Measurements from ENCODE around the gene LDLRAD3.

LDLRAD3 gene

DNA sequence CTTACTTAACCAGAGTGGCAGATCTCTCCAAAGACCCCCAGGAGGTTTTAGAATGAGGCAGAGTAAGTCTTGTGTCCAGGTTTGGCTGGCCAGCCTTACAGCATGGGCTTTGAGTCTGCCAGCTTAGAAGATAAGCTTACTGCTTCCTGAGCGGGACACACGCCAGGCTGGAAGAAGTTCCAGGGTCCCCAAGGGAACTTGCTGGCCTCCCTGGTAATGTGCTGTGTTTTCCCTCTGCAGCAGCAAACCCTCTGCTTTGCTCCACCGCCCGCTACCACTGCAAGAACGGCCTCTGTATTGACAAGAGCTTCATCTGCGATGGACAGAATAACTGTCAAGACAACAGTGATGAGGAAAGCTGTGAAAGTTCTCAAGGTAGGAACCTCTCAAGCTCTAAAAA is 154.2 kb downstream of the LDLRAD3 start:
- no peak for DNase-seq (ENCODE audit: low read depth in 2 of 2, low spot score in 1 of 2)

GRCh38 chr11:36098853-36099375 is 155.1 kb downstream of the LDLRAD3 start:
- DNase-seq (ENCODE audit: low read depth in 2 of 2, low spot score in 1 of 2): no peak

DNA sequence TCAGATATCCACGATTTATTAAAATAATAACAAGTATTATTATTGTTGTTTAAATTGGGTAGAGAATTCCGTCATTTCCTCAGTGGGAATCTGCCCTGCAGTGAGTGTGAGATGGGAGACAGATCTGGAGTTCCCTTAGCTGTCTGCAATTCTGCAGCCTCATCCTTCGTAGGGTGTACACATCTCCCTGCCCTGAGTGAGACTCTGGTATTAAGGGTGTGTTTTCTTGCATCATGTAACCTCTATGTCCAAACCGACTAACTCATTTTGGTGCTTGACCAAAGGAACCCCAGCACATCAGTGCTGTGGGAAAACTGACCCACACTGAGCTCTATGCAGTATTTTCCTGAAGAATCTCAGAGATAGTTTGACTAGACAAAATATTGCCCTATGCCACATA is 157.6 kb downstream of the LDLRAD3 start:
- DNase-seq (ENCODE audit: low read depth in 2 of 2, low spot score in 1 of 2): no peak

DNA sequence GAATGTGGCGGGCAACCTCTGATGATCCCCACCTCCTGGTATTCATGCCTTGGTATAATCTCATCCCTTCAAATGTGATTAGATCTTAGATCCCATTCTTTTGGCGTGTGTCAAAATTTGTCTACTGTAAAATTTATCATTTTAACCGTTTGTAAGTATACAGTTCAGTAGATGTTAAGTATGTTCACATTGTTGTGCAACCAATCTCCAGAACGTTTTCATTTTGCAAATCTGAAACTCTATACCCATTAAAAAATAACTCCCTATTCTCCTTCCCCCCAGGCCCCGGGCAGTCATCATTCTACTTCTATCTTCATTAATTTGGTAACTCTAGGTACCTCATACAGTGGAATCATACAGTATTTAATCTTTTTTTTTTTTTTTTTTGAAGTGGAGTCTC is 159.0 kb downstream of the LDLRAD3 start:
- DNase-seq (ENCODE audit: low read depth in 2 of 2, low spot score in 1 of 2): no peak

DNA sequence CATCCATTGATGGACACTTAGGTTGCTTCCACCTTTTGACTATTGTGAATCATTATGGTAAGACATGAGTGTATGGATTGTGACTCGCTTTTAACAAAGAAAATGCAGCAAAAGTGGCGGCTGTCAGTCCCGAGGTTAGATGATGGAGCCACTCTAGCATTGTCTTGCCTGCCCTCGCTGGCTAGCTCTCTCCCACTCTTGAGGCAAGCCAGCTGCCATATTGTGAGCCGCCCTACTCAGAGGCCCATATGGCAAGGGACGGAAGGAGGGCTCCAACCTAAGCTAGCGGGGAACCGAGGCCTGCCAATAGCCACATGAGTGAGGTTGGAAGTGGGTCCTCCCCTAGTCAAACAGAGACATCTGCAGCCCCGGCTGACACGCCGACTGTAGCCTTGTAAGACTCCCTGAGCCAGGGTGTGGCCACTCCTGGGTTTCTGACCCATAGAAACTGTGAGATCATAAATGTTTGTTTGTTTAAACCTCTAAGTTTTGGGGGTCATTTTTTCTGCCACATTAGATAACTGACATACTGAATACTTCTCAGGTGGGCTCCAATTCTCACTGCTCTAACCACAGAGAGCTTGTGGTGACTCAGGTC is 160.2 kb downstream of the LDLRAD3 start:
- no peak for DNase-seq (ENCODE audit: low read depth in 2 of 2, low spot score in 1 of 2)

DNA sequence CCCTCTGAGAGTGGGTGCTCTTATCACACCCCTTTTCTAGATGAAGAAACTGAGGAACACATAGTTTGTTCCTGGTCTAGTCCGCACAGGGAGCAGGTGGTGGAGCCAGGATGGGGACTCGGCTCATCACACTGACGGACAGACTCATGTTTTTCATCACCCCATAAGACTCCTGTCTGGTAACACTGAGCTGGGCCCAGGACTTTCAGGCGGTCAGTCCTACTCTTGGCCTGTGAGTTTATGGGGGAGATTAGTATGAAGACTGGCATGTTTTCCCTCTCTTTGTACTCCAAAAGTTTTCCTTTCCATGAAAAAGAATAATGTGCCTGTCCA is 160.8 kb downstream of the LDLRAD3 start:
- DNase-seq (ENCODE audit: low read depth in 2 of 2, low spot score in 1 of 2): no peak

- no peak for DNase-seq (ENCODE audit: low read depth in 2 of 2, low spot score in 1 of 2)
These were observed 162.1 kb downstream of the LDLRAD3 start for GRCh38 chr11:36105743-36106581.

- DNase-seq (ENCODE audit: low read depth in 2 of 2, low spot score in 1 of 2): no peak
These were observed 163.7 kb downstream of the LDLRAD3 start for GRCh38 chr11:36107547-36107946.

DNA sequence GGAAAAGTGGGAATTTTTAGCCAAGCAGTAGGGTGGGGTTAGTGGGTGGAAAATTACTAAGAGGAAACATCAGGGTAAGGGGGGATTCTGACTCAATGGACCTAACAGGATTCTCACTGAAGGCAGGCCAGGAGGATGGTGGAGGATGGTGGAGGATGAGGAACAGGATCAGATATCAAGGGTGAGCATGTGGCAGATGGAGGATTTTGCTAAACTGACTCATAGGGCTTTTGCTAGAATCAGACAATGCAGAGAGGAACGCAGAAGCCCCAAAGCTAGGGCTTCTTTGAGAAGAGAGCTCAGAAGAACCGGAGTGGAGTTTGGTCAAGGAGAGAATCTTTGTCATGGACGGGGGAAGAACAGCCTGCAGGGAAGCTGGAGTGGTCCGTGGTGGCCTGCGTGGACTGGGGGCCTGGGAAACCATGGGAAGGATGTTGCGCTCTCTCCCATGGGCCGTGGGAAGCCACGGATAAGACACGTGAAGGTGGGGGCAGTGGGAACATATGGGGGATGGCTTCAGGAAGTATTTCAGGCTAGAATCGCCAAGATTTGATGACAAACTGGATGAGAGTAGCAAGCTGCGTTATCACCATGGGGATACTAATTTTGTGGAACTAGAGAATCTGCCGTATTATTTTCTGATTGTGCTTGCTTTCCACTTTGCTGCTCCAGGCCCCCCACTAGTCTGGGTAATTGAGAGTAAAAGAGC is 165.2 kb downstream of the LDLRAD3 start:
- DNase-seq (ENCODE audit: low read depth in 2 of 2, low spot score in 1 of 2): no peak

DNA sequence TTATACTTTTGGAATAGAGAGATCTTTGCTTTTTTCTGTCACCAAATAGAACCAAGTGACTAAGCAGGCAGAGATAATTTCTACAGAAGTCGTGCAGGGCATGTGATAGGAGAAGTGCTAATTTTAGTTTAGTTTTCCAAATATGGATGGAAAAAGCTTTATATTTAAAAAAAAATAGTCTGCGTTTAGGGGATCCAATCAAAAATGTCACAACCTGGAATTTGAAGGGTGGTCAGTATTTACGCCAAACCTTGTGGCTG is 165.7 kb downstream of the LDLRAD3 start:
- DNase-seq (ENCODE audit: low read depth in 2 of 2, low spot score in 1 of 2): no peak

DNA sequence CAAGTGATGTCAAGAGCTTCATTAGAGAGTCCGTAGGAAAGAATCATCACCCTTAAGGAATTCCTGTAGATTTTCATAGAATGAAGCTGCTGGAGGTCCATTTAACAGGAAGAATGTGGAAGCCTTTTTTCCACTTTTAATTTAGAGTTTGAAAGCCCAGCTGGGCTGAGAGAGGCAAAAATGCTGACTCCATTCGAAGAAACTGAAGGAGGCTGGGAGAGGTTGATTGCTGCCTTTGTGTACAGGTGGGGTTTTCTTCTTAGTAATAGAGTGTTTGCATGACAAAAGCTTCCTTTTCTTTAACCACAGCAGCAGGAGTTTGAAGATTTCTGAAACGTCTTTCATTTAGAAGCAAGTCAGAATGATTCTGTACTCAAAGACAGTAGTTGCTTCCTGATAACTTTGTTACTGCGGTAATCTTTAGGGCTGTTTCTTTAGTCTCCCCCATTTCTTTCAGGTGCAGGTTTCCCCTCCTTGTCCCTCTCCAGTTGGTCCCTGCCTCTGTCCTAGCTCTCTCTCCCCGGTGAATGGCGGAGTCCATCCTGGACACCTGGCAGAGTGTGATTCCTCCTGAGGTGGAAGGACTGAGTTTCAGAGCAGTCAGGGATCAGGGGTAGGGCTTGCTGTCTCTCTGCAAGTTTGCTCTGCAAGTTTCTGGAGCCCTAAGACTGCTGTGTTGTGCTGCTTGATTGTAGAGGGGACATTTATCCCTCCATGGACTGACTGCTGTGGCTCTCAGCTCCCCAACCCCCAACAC is 166.2 kb downstream of the LDLRAD3 start:
- DNase-seq (ENCODE audit: low read depth in 2 of 2, low spot score in 1 of 2): no peak

DNA sequence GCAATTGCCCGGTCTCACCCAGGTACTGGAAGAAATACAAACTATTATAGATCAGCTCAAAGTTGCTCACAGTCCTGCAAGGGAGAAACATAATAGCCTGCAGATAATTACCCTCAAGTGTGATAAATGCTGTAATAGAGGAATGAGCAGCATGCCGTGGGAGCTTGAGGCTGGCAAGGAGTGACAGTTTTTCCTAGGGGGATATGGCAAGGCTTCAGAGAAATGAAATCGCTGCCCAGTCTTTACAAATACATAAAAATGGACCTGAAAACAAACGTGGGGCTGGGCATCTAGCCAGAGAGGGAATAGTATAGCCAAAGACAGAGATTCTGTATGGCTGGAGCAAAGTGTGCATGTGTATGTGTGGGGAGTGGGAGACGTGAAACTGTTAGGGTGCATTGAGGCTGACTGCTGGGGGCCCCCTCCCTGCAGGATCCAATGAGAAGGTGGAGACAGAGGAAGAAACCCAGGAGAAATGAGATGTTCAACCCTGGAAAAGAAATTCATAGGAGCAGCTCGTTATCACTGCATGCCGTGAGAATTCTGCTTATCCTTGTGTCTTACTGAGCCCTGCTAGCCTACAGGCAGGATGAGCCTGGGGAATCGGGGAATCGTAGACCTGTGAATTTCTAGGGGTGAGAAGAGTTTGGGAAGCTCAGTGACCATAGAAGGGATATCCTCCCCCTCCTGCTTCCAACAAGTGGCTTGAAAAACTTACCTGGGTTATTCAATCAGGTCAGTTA is 167.0 kb downstream of the LDLRAD3 start:
- no peak for DNase-seq (ENCODE audit: low read depth in 2 of 2, low spot score in 1 of 2)

- no peak for DNase-seq (ENCODE audit: low read depth in 2 of 2, low spot score in 1 of 2)
These were observed 170.2 kb downstream of the LDLRAD3 start for GRCh38 chr11:36114095-36114494.

GRCh38 chr11:36115378-36115801 is 171.5 kb downstream of the LDLRAD3 start:
- no peak for DNase-seq (ENCODE audit: low read depth in 2 of 2, low spot score in 1 of 2)

GRCh38 chr11:36116161-36116560 is 172.3 kb downstream of the LDLRAD3 start:
- DNase-seq (ENCODE audit: low read depth in 2 of 2, low spot score in 1 of 2): no peak

DNA sequence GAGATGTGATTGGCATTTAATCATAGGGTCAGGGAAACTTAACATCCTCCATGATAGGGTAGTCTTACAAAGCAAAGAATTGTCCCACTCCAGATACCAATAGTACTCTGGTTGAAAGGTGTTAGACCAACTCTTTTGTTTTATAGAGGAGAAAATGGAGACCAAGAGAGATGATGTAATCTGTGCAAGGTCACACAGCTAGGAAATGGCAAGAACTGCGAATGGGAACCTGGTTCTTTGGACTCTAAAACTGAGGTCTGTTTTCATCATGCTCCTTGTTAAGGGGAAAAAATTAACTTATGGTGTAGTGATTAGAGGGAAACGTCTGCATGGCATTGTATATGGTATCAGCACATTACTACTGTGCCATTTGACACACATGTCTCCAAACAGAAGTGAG is 174.2 kb downstream of the LDLRAD3 start:
- no peak for DNase-seq (ENCODE audit: low read depth in 2 of 2, low spot score in 1 of 2)

GRCh38 chr11:36119300-36119699 is 175.4 kb downstream of the LDLRAD3 start:
- DNase-seq (ENCODE audit: low read depth in 2 of 2, low spot score in 1 of 2): no peak

- no peak for DNase-seq (ENCODE audit: low read depth in 2 of 2, low spot score in 1 of 2)
These were observed 177.2 kb downstream of the LDLRAD3 start for GRCh38 chr11:36121054-36121453.

GRCh38 chr11:36122671-36123070 is 178.8 kb downstream of the LDLRAD3 start:
- DNase-seq (ENCODE audit: low read depth in 2 of 2, low spot score in 1 of 2): no peak

GRCh38 chr11:36123336-36124101 is 179.7 kb downstream of the LDLRAD3 start:
- no peak for DNase-seq (ENCODE audit: low read depth in 2 of 2, low spot score in 1 of 2)
